ENCODE results near the gene SIN3A.

- TF ChIP-seq GATA2 (IDR thresholded peaks at IDR 0.05; ENCODE audit: low read depth, low read length) (no peak), GATA3 (IDR thresholded peaks at IDR 0.05; ENCODE audit: low read depth, low read length) (no peak)
These were observed 84.5 kb downstream of the SIN3A start for GRCh38 chr15:75367006-75367405.
